Left lung (tissue), 10 donors: ENCODE data around the gene FREM1. TPM values are rescaled to one million over a fixed set of nuclear protein-coding genes. Genes with fewer than 3 reads are reported as not detected.
"Not testable (repeated sequence)": the region's sequence is repeated elsewhere in the genome, so short reads cannot be mapped to it uniquely, and the experiment has no call there.

Source experiments
- ATAC-seq: fragments of 200-7000 bp; cut with Tn5 transposase; one replicate; pipeline ENCODE4 v1.9.1; 2020; ENCODE audit warnings: moderate library complexity
- DNase-seq, 4 donors: peaks; one replicate each; pipeline ENCODE4 v3.0.0-alpha.2; 2013 to 2020
- H3K27ac ChIP-seq, 2 donors: fragments of 200-600 bp; sonication (generic) in 1 of 2; one replicate each; pipeline versions ENCODE4 v1.5.0 to v1.8.0; 2020 to 2021
- H3K27me3 ChIP-seq, 2 donors: fragments of 200-600 bp; sonication (generic) in 1 of 2; one replicate each; pipeline versions ENCODE4 v1.5.0 to v1.8.0; 2020 to 2021
- H3K36me3 ChIP-seq, 2 donors: fragments of 200-600 bp; sonication (generic) in 1 of 2; one replicate each; pipeline versions ENCODE4 v1.5.0 to v1.8.0; 2020 to 2021
- H3K4me1 ChIP-seq, 2 donors: fragments of 200-600 bp; one replicate each; pipeline ENCODE4 v1.8.0; 2021
- H3K4me3 ChIP-seq, 2 donors: fragments of 200-600 bp; sonication (generic) in 1 of 2; one replicate each; pipeline versions ENCODE4 v1.5.0 to v1.8.0; 2020 to 2021; ENCODE audit warnings: mild to moderate bottlenecking in 1 of 2
- H3K9me3 ChIP-seq, 2 donors: fragments of 200-600 bp; sonication (generic) in 1 of 2; one replicate each; pipeline versions ENCODE4 v1.5.0 to v1.8.0; 2020 to 2021
- intact Hi-C, 2 donors: fragments of 100-400 bp; cut with DNase I; formaldehyde crosslinking; loops; one replicate each; pipeline versions ENCODE4 v1.11.2 to v1.14.2; 2022
- polyA plus RNA-seq, 6 donors: library from polyadenylated mRNA; unstranded; fragments of 120-200 nt; gene quantifications; one replicate each; pipeline ENCODE4 v1.2.1, GENCODE V29; 2013; ENCODE audit not compliant: insufficient read length in 6 of 6
- total RNA-seq, 2 donors: library from RNA; stranded (reverse); fragmentation: NEBNext Ultra II Directional; extraction: Animal tissue kit (Norgen Biotek cat#: 25700); gene quantifications; one replicate each; pipeline ENCODE4 v1.2.1, GENCODE V29; 2021
- TF ChIP-seq, protein P1 (sequence below), 2 donors: fragments of 200-600 bp; sonication (generic) in 1 of 2; IDR thresholded peaks; one replicate each; pipeline versions ENCODE4 v1.5.0 to v1.8.0; 2021; ENCODE audit warnings: antibody characterized with exemption in 2 of 2
- donor health status: DM: no; HTN: yes; CAD: no.
- donor health status: DM: no; HTN: no; CAD: no.

FREM1 gene
- total and polyA plus RNA-seq, 8 donors, result 2.4 to 104 (median 66.4) TPM

- TF ChIP-seq, protein P1, sequence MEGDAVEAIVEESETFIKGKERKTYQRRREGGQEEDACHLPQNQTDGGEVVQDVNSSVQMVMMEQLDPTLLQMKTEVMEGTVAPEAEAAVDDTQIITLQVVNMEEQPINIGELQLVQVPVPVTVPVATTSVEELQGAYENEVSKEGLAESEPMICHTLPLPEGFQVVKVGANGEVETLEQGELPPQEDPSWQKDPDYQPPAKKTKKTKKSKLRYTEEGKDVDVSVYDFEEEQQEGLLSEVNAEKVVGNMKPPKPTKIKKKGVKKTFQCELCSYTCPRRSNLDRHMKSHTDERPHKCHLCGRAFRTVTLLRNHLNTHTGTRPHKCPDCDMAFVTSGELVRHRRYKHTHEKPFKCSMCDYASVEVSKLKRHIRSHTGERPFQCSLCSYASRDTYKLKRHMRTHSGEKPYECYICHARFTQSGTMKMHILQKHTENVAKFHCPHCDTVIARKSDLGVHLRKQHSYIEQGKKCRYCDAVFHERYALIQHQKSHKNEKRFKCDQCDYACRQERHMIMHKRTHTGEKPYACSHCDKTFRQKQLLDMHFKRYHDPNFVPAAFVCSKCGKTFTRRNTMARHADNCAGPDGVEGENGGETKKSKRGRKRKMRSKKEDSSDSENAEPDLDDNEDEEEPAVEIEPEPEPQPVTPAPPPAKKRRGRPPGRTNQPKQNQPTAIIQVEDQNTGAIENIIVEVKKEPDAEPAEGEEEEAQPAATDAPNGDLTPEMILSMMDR (IDR thresholded peaks at IDR 0.05), result no peak
- Histone ChIP-seq H3K4me3 (peak overlapping the region; percentile 1 to 3), H3K27me3 (no peaks in the 10 kb centered on the region), H3K9me3 (no peaks in the 10 kb centered on the region), H3K4me1 (no peaks in the 10 kb centered on the region), H3K27ac (peak overlapping the region; percentile 35 to 51), H3K36me3 (no peaks in the 10 kb centered on the region)
- ATAC-seq, result peak; percentile 83
- peak in 1 of 4 donors; percentile 68 for DNase-seq
- intact Hi-C loops, result no loop called here
Measured at GRCh38 chr9:14924230-14925219, 14.3 kb upstream of the FREM1 start.

DNA sequence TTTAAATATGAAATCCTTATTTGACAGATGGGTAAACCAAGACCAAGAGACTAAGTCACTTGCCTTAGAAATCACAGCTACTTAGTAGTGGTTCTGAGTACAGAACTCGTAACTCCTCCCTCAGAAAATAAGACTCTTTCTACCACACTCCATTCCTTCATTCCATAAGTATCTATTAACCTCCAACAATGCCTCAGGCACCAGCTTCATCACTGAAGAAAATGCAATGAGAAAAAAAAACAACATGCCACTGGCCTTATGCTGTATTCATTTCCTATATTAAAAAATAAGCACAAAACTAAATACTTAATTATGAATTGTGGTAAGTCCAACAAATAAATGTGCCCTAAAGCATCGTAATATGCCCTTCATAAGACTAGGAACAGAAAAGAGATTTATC lies 13.5 kb upstream of the FREM1 start:
- Histone ChIP-seq H3K4me1 (no peaks in the 10 kb centered on the region), H3K27me3 (no peaks in the 10 kb centered on the region), H3K36me3 (no peaks in the 10 kb centered on the region), H3K9me3 (no peaks in the 10 kb centered on the region), H3K27ac (no peak overlapping the region), H3K4me3 (no peak overlapping the region)
- ATAC-seq (no peak), DNase-seq (no peak)
- TF ChIP-seq, protein P1 (IDR thresholded peaks at IDR 0.05), result no peak
- intact Hi-C loops, result no loop called here

GRCh38 chr9:14920805-14921204 lies 10.6 kb upstream of the FREM1 start:
- H3K27ac ChIP-seq, DNase-seq, H3K9me3 ChIP-seq, H3K4me1 ChIP-seq, H3K27me3 ChIP-seq, ATAC-seq, H3K4me3 ChIP-seq, intact Hi-C loops, H3K36me3 ChIP-seq: not testable (repeated sequence)

- TF ChIP-seq, protein P1 (IDR thresholded peaks at IDR 0.05), result no peak
- H3K9me3 ChIP-seq, result no peaks in the 10 kb centered on the region
- intact Hi-C loops, result no loop called here
- ATAC-seq (no peak), DNase-seq (no peak)
- no peak overlapping the region for H3K4me3 ChIP-seq
- no peaks in the 10 kb centered on the region for H3K36me3 ChIP-seq
- H3K27me3 ChIP-seq, result no peaks in the 10 kb centered on the region
- no peak overlapping the region for H3K27ac ChIP-seq
- no peaks in the 10 kb centered on the region for H3K4me1 ChIP-seq
Measured at GRCh38 chr9:14913366-14913765, 3.1 kb upstream of the FREM1 start.

DNA sequence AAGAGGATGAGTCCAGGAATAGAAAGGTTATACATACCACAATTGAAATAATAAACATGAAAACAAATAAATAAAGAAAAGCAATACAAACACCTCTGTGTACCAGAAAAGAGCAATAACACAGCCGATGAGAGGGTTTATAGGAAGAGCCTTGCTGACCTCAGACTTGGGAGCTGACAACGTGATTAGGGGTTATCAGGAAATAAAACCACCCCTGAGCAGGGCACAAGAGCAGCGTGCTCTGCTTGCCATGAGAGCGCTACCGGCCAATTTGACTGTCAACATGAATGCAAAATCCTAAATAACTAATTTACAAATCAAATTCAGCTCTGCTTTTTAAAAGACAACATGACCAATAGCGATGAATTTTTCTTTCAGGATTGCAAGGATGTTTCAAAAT lies 2.6 kb upstream of the FREM1 start:
- Histone ChIP-seq H3K27me3 (no peaks in the 10 kb centered on the region), H3K27ac (no peak overlapping the region), H3K36me3 (no peaks in the 10 kb centered on the region), H3K4me3 (no peak overlapping the region), H3K4me1 (no peaks in the 10 kb centered on the region), H3K9me3 (no peaks in the 10 kb centered on the region)
- intact Hi-C loops, result no loop called here
- TF ChIP-seq, protein P1 (IDR thresholded peaks at IDR 0.05), result no peak
- ATAC-seq (no peak), DNase-seq (no peak)
